Tibial artery (tissue), 4 donors: Measurements from ENCODE around the gene SPRN.

Source experiments
- DNase-seq, 2 donors: peaks; one replicate each; pipeline ENCODE4 v3.0.0-alpha.2; 2019
- H3K27ac ChIP-seq, 2 donors: fragments of 200-600 bp; sonication (generic) in 1 of 2; 1 replicate in 1 of 2; 2 replicates in 1 of 2; pipeline ENCODE4 v1.5.1; 2018 to 2019; ENCODE audit warnings: mild to moderate bottlenecking in 1 of 2
- H3K27me3 ChIP-seq, 2 donors: fragments of 200-600 bp; sonication (generic) in 1 of 2; one replicate each; pipeline versions ENCODE4 v1.5.1 to v1.6.0; 2016 to 2019
- H3K36me3 ChIP-seq, 3 donors: fragments of 200-600 bp; sonication (generic) in 2 of 3; one replicate each; pipeline ENCODE4 v1.5.1; 2016 to 2019; ENCODE audit warnings: mild to moderate bottlenecking in 2 of 3
- H3K4me1 ChIP-seq, 4 donors: fragments of 200-600 bp; sonication (generic) in 2 of 4; 1 replicate in 3 of 4; 2 replicates in 1 of 4; pipeline ENCODE4 v1.5.1; 2016 to 2019
- H3K4me3 ChIP-seq, 2 donors: fragments of 200-600 bp; sonication (generic) in 1 of 2; 1 replicate in 1 of 2; 2 replicates in 1 of 2; pipeline ENCODE4 v1.5.1; 2018 to 2019; ENCODE audit warnings: mild to moderate bottlenecking in 2 of 2
- H3K9me3 ChIP-seq, 3 donors: fragments of 200-600 bp; sonication (generic) in 1 of 3; one replicate each; pipeline ENCODE4 v1.5.1; 2016 to 2019
- CTCF ChIP-seq, 2 experiments: fragments of 200-600 bp in 1 of 2; fragments of 450-650 bp in 1 of 2; IDR thresholded peaks; one replicate each; pipeline ENCODE4 v1.5.1; 2017 to 2019; ENCODE audit warnings: antibody characterized with exemption in 2 of 2, mild to moderate bottlenecking in 1 of 2, moderate library complexity in 1 of 2
- intact Hi-C: fragments of 100-400 bp; cut with DNase I; formaldehyde crosslinking; loops from one replicate; pipeline ENCODE4 v1.15.0; 2023; ENCODE audit warnings: low total_unique reads

SPRN gene

DNA sequence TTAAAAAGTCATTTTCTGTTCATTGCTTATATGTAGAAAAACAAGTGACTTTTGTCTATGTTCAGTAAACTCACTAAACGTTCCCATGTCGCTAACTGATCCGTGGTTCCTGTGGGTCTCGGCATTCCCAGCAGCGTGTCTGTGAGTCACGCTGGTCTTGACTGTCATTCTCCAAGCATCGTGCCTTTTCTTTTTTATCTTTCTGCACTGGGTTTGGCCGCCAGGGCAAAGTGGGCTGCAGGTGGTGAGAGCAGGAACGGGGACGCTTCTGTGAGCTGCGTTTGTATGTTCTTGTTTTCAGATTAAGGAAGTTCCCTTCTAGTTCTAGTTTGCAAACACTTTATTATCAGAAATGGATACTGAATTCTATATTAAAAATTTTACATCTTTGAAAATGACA lies 22.6 kb upstream of the SPRN start:
- Histone ChIP-seq H3K27me3 (no peaks in the 10 kb centered on the region), H3K4me3 (no peak overlapping the region), H3K27ac (no peak overlapping the region), H3K9me3 (peaks cover 3 to 41% (median 29%) of the 10 kb centered on the region in 3 donors), H3K4me1 (no peaks in the 10 kb centered on the region), H3K36me3 (peaks cover 4 to 12% (median 7%) of the 10 kb centered on the region in 3 donors)
- TF ChIP-seq CTCF (IDR thresholded peaks at IDR 0.05), result no peak
- intact Hi-C loops, result no loop called here
- DNase-seq, result no peak

DNA sequence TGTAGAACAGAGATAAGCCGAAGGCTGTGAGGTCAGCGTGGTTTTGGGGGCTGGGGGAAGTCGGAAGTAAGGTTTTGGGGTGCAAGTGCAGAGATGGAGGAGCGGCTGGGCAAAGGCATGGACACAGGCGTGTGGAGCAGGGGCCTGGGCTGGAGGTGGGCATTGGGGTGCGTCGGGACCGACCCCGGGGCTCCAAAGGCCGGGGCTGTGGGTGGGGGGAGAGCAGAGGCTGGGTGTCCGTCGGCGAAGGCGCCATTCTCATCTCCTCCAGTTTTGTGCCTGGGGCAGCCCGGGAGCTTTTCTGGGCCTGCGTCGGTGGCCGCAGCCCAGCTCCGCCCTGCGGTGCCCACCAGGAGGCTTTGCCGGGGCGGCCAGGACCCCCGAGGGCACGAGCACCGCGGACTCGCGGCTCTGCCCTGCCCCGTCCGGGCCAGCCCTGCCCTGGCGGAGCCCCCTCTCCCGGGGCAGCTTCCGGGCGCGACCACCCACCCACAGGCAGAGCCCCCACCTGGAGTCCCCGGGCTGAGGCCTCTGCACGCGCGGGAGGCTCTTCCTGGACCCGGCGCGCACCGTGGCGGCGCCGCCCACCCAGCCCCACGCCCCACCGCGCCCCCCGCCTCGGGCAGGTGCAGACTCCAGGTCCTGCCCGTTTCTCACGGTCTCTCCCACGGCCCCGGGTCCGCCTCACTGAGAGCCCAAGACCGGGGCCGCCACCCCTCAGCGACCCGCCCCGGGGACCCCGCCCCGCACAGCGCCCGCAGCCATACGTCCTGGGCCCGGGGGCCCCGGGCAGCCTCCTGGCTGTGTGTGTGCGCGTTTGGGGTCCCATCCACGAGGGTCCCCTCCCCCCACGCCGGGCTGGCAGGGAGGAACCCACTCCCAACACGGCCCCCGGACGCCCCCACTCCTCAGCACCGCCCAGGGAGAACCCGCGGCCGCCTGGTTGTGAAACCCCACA lies 21.6 kb upstream of the SPRN start:
- Histone ChIP-seq H3K4me3 (no peak overlapping the region), H3K27ac (no peak overlapping the region), H3K27me3 (no peaks in the 10 kb centered on the region), H3K36me3 (peaks cover 4 to 12% (median 12%) of the 10 kb centered on the region in 3 donors), H3K4me1 (no peaks in the 10 kb centered on the region), H3K9me3 (peaks cover 3 to 41% (median 29%) of the 10 kb centered on the region in 3 donors)
- TF ChIP-seq CTCF (IDR thresholded peaks at IDR 0.05), result no peak
- DNase-seq, result peak in 1 of 2 donors; percentile 59
- intact Hi-C loops, result no loop called here

- Histone ChIP-seq H3K4me1 (no peaks in the 10 kb centered on the region), H3K27ac (no peak overlapping the region), H3K36me3 (peaks cover 4 to 12% (median 12%) of the 10 kb centered on the region in 3 donors), H3K4me3 (no peak overlapping the region), H3K27me3 (no peaks in the 10 kb centered on the region), H3K9me3 (peaks cover 3 to 41% (median 29%) of the 10 kb centered on the region in 3 donors)
- peak in 1 of 2 donors; percentile 52 for DNase-seq
- intact Hi-C loops, result no loop called here
- TF ChIP-seq CTCF (IDR thresholded peaks at IDR 0.05), result no peak
These were observed 20.9 kb upstream of the SPRN start for GRCh38 chr10:133445268-133445732.

GRCh38 chr10:133444342-133445267 lies 20.2 kb upstream of the SPRN start:
- TF ChIP-seq CTCF (IDR thresholded peaks at IDR 0.05), result no peak
- Histone ChIP-seq H3K9me3 (peaks cover 3 to 41% (median 29%) of the 10 kb centered on the region in 3 donors), H3K27ac (no peak overlapping the region), H3K4me3 (no peak overlapping the region), H3K4me1 (no peaks in the 10 kb centered on the region), H3K36me3 (peaks cover 4 to 12% (median 12%) of the 10 kb centered on the region in 3 donors), H3K27me3 (no peaks in the 10 kb centered on the region)
- intact Hi-C loops, result no loop called here
- DNase-seq, result peak in 1 of 2 donors; percentile 46
